T-helper 1 cell treated with Interleukin-12 subunit alpha and Interleukin-12 subunit beta and Interleukin-4 antibody, amounts not matched to agents 30 ng/mL and 1 ng/mL, for 36 hours (primary cell): ENCODE results near the gene PROM2. TPM values are rescaled to one million over a fixed set of nuclear protein-coding genes. Genes with fewer than 3 reads are reported as not detected.
"Not testable (repeated sequence)": the region's sequence is repeated elsewhere in the genome, so short reads cannot be mapped to it uniquely, and the experiment has no call there.

ENCODE experiments used
- intact Hi-C: fragments of 100-400 bp; cut with micrococcal nuclease; formaldehyde crosslinking; loops from one replicate; pipeline ENCODE4 v1.15.1; 2024
- total RNA-seq: library from RNA; stranded (reverse); gene quantifications from 2 replicates; pipeline ENCODE4 v1.2.3, GENCODE V29; 2022

The PROM2 gene
- total RNA-seq, result 0.78 and 1.4 TPM in 2 replicates

- intact Hi-C loops, result no loop called here
Observed at GRCh38 chr2:95274291-95275150, at the start of gene PROM2. Gene PROM2 (plus strand): TSS chr2:95274449. CDS start chr2:95274586, 137 bp downstream.

GRCh38 chr2:95225658-95226057, 48.6 kb upstream of the PROM2 start:
- intact Hi-C loops, result no loop called here

- intact Hi-C loops, result no loop called here
Observed at GRCh38 chr2:95231723-95232122, 42.5 kb upstream of the PROM2 start.

- intact Hi-C loops, result no loop called here
Observed at GRCh38 chr2:95232232-95232631, 42.0 kb upstream of the PROM2 start.

- intact Hi-C loops, result no loop called here
Observed at GRCh38 chr2:95234286-95234785, 39.9 kb upstream of the PROM2 start.

- intact Hi-C loops, result no loop called here
Observed at GRCh38 chr2:95234816-95235215, 39.4 kb upstream of the PROM2 start.

- intact Hi-C loops, result no loop called here
Observed at GRCh38 chr2:95238131-95238530, 36.1 kb upstream of the PROM2 start.

GRCh38 chr2:95240091-95240490, 34.2 kb upstream of the PROM2 start:
- intact Hi-C loops, result no loop called here

- intact Hi-C loops, result no loop called here
Observed at GRCh38 chr2:95240556-95240955, 33.7 kb upstream of the PROM2 start.

- intact Hi-C loops, result not testable (repeated sequence)
Observed at GRCh38 chr2:95242084-95242483, 32.2 kb upstream of the PROM2 start.

- intact Hi-C loops, result no loop called here
Observed at GRCh38 chr2:95258271-95258670, 16.0 kb upstream of the PROM2 start.

GRCh38 chr2:95260028-95261023, 13.9 kb upstream of the PROM2 start:
- intact Hi-C loops, result no loop called here

- intact Hi-C loops, result no loop called here
Observed at GRCh38 chr2:95261602-95262001, 12.6 kb upstream of the PROM2 start.

GRCh38 chr2:95262896-95263542, 11.2 kb upstream of the PROM2 start:
- intact Hi-C loops, result no loop called here

GRCh38 chr2:95264624-95265023, 9.6 kb upstream of the PROM2 start:
- intact Hi-C loops, result no loop called here

GRCh38 chr2:95265182-95265581, 9.1 kb upstream of the PROM2 start:
- intact Hi-C loops, result no loop called here

- intact Hi-C loops, result no loop called here
Observed at GRCh38 chr2:95266781-95267430, 7.3 kb upstream of the PROM2 start.

GRCh38 chr2:95267458-95268210, 6.6 kb upstream of the PROM2 start:
- intact Hi-C loops, result no loop called here

- intact Hi-C loops, result no loop called here
Observed at GRCh38 chr2:95268211-95269035, 5.8 kb upstream of the PROM2 start.
